HG03442 (cell line): ENCODE results near the gene AGT.
"Not testable (repeated sequence)": the region's sequence is repeated elsewhere in the genome, so short reads cannot be mapped to it uniquely, and the experiment has no call there.

Experiments used
- ATAC-seq: cut with Tn5 transposase; IDR thresholded peaks from one replicate; pipeline ENCODE4 v1.9.1; 2021; ENCODE audit warnings: mild to moderate bottlenecking, moderate library complexity; ENCODE audit not compliant: unreplicated experiment

AGT gene

GRCh38 chr1:230707732-230708630 lies 5.9 kb downstream of the AGT start:
- no peak for ATAC-seq

GRCh38 chr1:230706887-230707731 lies 6.8 kb downstream of the AGT start:
- no peak for ATAC-seq

- no peak for ATAC-seq
These were observed 7.8 kb downstream of the AGT start for GRCh38 chr1:230706020-230706699.

GRCh38 chr1:230705289-230706019 lies 8.5 kb downstream of the AGT start:
- ATAC-seq: no peak

GRCh38 chr1:230704830-230705229 lies 9.1 kb downstream of the AGT start:
- no peak for ATAC-seq

GRCh38 chr1:230703679-230704385 lies 10.1 kb downstream of the AGT start:
- no peak for ATAC-seq

GRCh38 chr1:230702934-230703678 lies 10.8 kb downstream of the AGT start:
- no peak for ATAC-seq

GRCh38 chr1:230701895-230702768 lies 11.8 kb downstream of the AGT start:
- no peak for ATAC-seq

- no peak for ATAC-seq
These were observed 12.5 kb downstream of the AGT start for GRCh38 chr1:230701434-230701833.

- no peak for ATAC-seq
These were observed 13.8 kb downstream of the AGT start for GRCh38 chr1:230700132-230700531.

- ATAC-seq: no peak
These were observed 14.2 kb downstream of the AGT start for GRCh38 chr1:230699716-230700115.

- ATAC-seq: not testable (repeated sequence)
These were observed 15.0 kb downstream of the AGT start for GRCh38 chr1:230698964-230699363.

- ATAC-seq: no peak
These were observed 15.8 kb downstream of the AGT start for GRCh38 chr1:230698130-230698529.

- no peak for ATAC-seq
These were observed 17.0 kb downstream of the AGT start for GRCh38 chr1:230696722-230697437.

GRCh38 chr1:230696218-230696617 lies 17.7 kb downstream of the AGT start:
- no peak for ATAC-seq

GRCh38 chr1:230694991-230695390 lies 18.9 kb downstream of the AGT start:
- no peak for ATAC-seq

GRCh38 chr1:230694464-230694863 lies 19.5 kb downstream of the AGT start:
- ATAC-seq: no peak

- ATAC-seq: no peak
These were observed 20.1 kb downstream of the AGT start for GRCh38 chr1:230693777-230694176.
